Lung (tissue), 12 donors: Measurements from ENCODE around the gene TIRAP. TPM values are rescaled to one million over a fixed set of nuclear protein-coding genes. Genes with fewer than 3 reads are reported as not detected.

Source experiments
- ATAC-seq: fragments of 200-7000 bp; cut with Tn5 transposase; one replicate; pipeline ENCODE4 v1.9.1; 2020; ENCODE audit warnings: moderate number of reproducible peaks; ENCODE audit not compliant: insufficient read depth, low FRiP score
- DNase-seq, 3 donors: peaks; one replicate each; pipeline ENCODE4 v3.0.0-alpha.2; 2013 to 2017
- H3K27ac ChIP-seq, 2 donors: one replicate each; pipeline ENCODE4 v1.5.1; 2013; ENCODE audit warnings: mild to moderate bottlenecking in 2 of 2, moderate library complexity in 2 of 2, control low read depth in 1 of 2, inconsistent platforms in 1 of 2, low read depth in 1 of 2, low read length in 1 of 2
- H3K27me3 ChIP-seq, 3 donors: one replicate each; pipeline ENCODE4 v1.5.1; 2013; ENCODE audit warnings: low read length in 2 of 3; ENCODE audit not compliant: control insufficient read depth in 3 of 3, insufficient read depth in 3 of 3
- H3K36me3 ChIP-seq, 4 donors: one replicate each; pipeline ENCODE4 v1.5.1; 2013; ENCODE audit warnings: low read length in 4 of 4, mild to moderate bottlenecking in 1 of 4, moderate library complexity in 1 of 4; ENCODE audit not compliant: control insufficient read depth in 4 of 4, insufficient read depth in 4 of 4
- H3K4me1 ChIP-seq, 5 donors: one replicate each; pipeline ENCODE4 v1.5.1; 2013; ENCODE audit warnings: low read length in 5 of 5, mild to moderate bottlenecking in 2 of 5, moderate library complexity in 1 of 5; ENCODE audit not compliant: control insufficient read depth in 5 of 5, insufficient read depth in 5 of 5
- H3K4me3 ChIP-seq: one replicate; pipeline ENCODE4 v1.5.1; 2013; ENCODE audit warnings: mild to moderate bottlenecking, control low read depth, moderate library complexity
- H3K9ac ChIP-seq, 2 donors: one replicate each; pipeline ENCODE4 v1.5.1; 2013; ENCODE audit warnings: low read length in 2 of 2, control low read depth in 1 of 2; ENCODE audit not compliant: insufficient read depth in 1 of 2
- H3K9me3 ChIP-seq, 4 donors: one replicate each; pipeline ENCODE4 v1.5.1; 2013; ENCODE audit warnings: low read length in 3 of 4, mild to moderate bottlenecking in 1 of 4, moderate library complexity in 1 of 4; ENCODE audit not compliant: control insufficient read depth in 4 of 4, insufficient read depth in 3 of 4
- WGBS, 2 donors: extraction: QIAGEN DNeasy Blood & Tissue Kit; methylation state at CpG; one replicate each; pipeline ENCODE4 v1.1.7; 2013; 5-methylcytosine and 5-hydroxymethylcytosine counted together
- polyA plus RNA-seq, 2 donors: library from polyadenylated mRNA; stranded (reverse); fragments of 200-250 nt; gene quantifications; one replicate each; pipeline ENCODE4 v1.2.1, GENCODE V29; 2013
- total RNA-seq, 2 donors: library from RNA; depleted of rRNA in 1 of 2; stranded (reverse); fragments of >200 nt in 1 of 2; gene quantifications; one replicate each; pipeline ENCODE4 v1.2.1, GENCODE V29; 2014 to 2021
- TF ChIP-seq, protein P1 (sequence below): IDR thresholded peaks from 2 replicates; pipeline ENCODE4 v1.5.1; 2012; ENCODE audit warnings: mild to moderate bottlenecking; ENCODE audit errors: control extremely low read depth, extremely low read depth
- donor health status: control.
- donor health status: control.
- donor health status: Bipolar disorder and iron deficiency.
- donor health status: healthy.
- donor health status: DM: yes; HTN: yes; CAD: no.

Gene TIRAP
- total and polyA plus RNA-seq, 4 donors = 5.5 to 12.5 (median 9.7) TPM

DNA sequence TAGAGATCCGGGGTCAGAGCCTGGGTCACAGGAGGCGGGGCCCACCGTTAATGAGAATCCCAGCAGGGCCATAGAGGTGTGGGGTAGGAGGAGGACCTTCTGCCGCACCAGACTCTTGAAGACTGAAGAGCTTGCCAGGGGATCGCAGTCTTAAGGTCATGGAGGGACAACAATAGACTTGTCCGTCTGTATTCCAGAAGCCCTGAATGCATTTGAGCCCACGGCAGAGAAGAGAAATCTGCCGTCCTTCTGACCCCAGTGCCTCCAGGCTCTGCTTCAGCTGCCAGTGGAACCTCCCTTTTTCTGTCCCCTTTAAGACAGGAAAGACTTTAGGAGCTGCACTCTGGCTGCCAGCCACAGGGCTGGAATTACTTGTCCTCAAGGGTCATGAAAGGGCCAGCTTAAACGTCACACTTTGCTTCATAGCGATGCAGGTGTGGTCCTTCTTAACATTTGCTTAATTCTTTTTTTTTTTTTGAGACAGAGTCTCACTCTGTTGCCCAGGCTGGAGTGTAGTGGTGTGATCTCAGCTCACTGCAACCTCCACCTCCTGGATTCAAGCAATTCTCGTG lies 57.1 kb downstream of the TIRAP start:
- Histone ChIP-seq H3K4me3 (no peak overlapping the region), H3K36me3 (peaks cover 0 to 24% (median 16%) of the 10 kb centered on the region in 4 donors), H3K27ac (peak overlapping the region; percentile 5 to 38), H3K9me3 (no peaks in the 10 kb centered on the region), H3K27me3 (no peaks in the 10 kb centered on the region), H3K9ac (no peak overlapping the region), H3K4me1 (peaks cover 0 to 34% (median 5%) of the 10 kb centered on the region in 5 donors)
- DNase-seq = peak in 2 of 3 donors; percentile 42 to 58
- 49 to 74% methylated on average over 11 of the region's 11 CpGs for whole genome bisulfite sequencing, 2 donors
- TF ChIP-seq, protein P1, sequence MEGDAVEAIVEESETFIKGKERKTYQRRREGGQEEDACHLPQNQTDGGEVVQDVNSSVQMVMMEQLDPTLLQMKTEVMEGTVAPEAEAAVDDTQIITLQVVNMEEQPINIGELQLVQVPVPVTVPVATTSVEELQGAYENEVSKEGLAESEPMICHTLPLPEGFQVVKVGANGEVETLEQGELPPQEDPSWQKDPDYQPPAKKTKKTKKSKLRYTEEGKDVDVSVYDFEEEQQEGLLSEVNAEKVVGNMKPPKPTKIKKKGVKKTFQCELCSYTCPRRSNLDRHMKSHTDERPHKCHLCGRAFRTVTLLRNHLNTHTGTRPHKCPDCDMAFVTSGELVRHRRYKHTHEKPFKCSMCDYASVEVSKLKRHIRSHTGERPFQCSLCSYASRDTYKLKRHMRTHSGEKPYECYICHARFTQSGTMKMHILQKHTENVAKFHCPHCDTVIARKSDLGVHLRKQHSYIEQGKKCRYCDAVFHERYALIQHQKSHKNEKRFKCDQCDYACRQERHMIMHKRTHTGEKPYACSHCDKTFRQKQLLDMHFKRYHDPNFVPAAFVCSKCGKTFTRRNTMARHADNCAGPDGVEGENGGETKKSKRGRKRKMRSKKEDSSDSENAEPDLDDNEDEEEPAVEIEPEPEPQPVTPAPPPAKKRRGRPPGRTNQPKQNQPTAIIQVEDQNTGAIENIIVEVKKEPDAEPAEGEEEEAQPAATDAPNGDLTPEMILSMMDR = no peak
- peak; percentile 50 for ATAC-seq

GRCh38 chr11:126340960-126341606 lies 58.2 kb downstream of the TIRAP start:
- H3K9me3 ChIP-seq = no peaks in the 10 kb centered on the region
- TF ChIP-seq, protein P1 = no peak
- no peaks in the 10 kb centered on the region for H3K27me3 ChIP-seq
- DNase-seq (no peak), ATAC-seq (no peak)
- no peak overlapping the region for H3K4me3 ChIP-seq
- H3K36me3 ChIP-seq = peaks cover 0 to 21% (median 16%) of the 10 kb centered on the region in 4 donors
- no peak overlapping the region for H3K9ac ChIP-seq
- peaks cover 0 to 32% (median 5%) of the 10 kb centered on the region in 5 donors for H3K4me1 ChIP-seq
- H3K27ac ChIP-seq = no peak overlapping the region
- WGBS, 2 donors = 77 to 84% methylated on average over 7 of the region's 7 CpGs

GRCh38 chr11:126341760-126342161 lies 58.9 kb downstream of the TIRAP start:
- TF ChIP-seq, protein P1 = no peak
- Histone ChIP-seq H3K9me3 (no peaks in the 10 kb centered on the region), H3K27me3 (no peaks in the 10 kb centered on the region), H3K4me1 (peaks cover 0 to 32% (median 6%) of the 10 kb centered on the region in 5 donors), H3K4me3 (no peak overlapping the region), H3K9ac (no peak overlapping the region), H3K36me3 (peaks cover 0 to 25% (median 16%) of the 10 kb centered on the region in 4 donors), H3K27ac (no peak overlapping the region)
- DNase-seq (no peak), ATAC-seq (no peak)
- 47 to 70% methylated on average over 3 of the region's 3 CpGs for WGBS, 2 donors
